Measurements from ENCODE around the gene RMND1. TPM values are rescaled to one million over a fixed set of nuclear protein-coding genes. Genes with fewer than 3 reads are reported as not detected.

Gene RMND1
- total RNA-seq, 1 experiment from 2014 or later: 27.0 TPM

GRCh38 chr6:151391471-151392413, 60.2 kb downstream of the RMND1 start, which contains the start of gene ZBTB2:
TSS of gene ZBTB2 (minus strand) at chr6:151391559. CDS start at chr6:151373637, 17,922 bp downstream.
- Mint-ChIP-seq H3K36me3 (ENCODE audit: insufficient read depth in 1 of 3, low read depth in 3 of 3) (peaks cover 14 to 29% (median 16%) of the 10 kb centered on the region in 3 experiments; a peak in 6 of 7 replicates), H3K9me3 (no peaks in the 10 kb centered on the region), H3K4me3 (peak within 1 kb of the TSS; percentile 92 to 93), H3K4me1 (peaks cover 32 to 40% of the 10 kb centered on the region in 2 experiments), H3K27ac (peak within 1 kb of the TSS; percentile 94 to 100 (median 98)), H3K27me3 (ENCODE audit: low read depth) (no peaks in the 10 kb centered on the region)
- no peak within 1 kb of the TSS for H2BK120ac ChIP-seq (ENCODE audit: low read depth, low read length, poor library complexity, severe bottlenecking)
- H3K56ac ChIP-seq (ENCODE audit: insufficient read length, low read depth, low read length): no peak within 1 kb of the TSS
- no peaks in the 10 kb centered on the region for H3K9me3 ChIP-seq (ENCODE audit: control insufficient read depth, low read depth, low read length)
- no peak within 1 kb of the TSS for H4K91ac ChIP-seq (ENCODE audit: insufficient read length, low read depth, low read length)
- peaks cover 36% of the 10 kb centered on the region for H3K79me2 ChIP-seq (ENCODE audit: insufficient read depth, low read length)
- peaks cover 8% of the 10 kb centered on the region for H3K23me2 ChIP-seq (ENCODE audit: insufficient read length, low read depth, low read length, poor library complexity, severe bottlenecking)
- H3K14ac ChIP-seq (ENCODE audit: insufficient read depth, low read length): peak within 1 kb of the TSS; percentile 95
- peak within 1 kb of the TSS; percentile 78 for H3K27ac ChIP-seq (ENCODE audit: insufficient read length, low read depth, low read length)
- H2BK5ac ChIP-seq (ENCODE audit: insufficient read length, low read length): no peak within 1 kb of the TSS
- no peak within 1 kb of the TSS for H4K5ac ChIP-seq (ENCODE audit: insufficient read length, low read depth, low read length)
- peaks cover 3% of the 10 kb centered on the region for H3K79me1 ChIP-seq (ENCODE audit: insufficient read depth, low read depth, low read length, poor library complexity, severe bottlenecking)
- H2BK12ac ChIP-seq (ENCODE audit: insufficient read length, low read depth, low read length): no peak within 1 kb of the TSS
- no peak within 1 kb of the TSS for H3K23ac ChIP-seq (ENCODE audit: insufficient read length, low read depth, low read length)
- no peak within 1 kb of the TSS for H4K8ac ChIP-seq (replicated peaks; ENCODE audit: insufficient read length, low read depth, low read length)
- H3K27me3 ChIP-seq (ENCODE audit: insufficient read depth, low read length): no peaks in the 10 kb centered on the region
- peak within 1 kb of the TSS; percentile 97 for H3K9ac ChIP-seq (ENCODE audit: extremely low read depth, insufficient read length, low read length)
- H3T11ph ChIP-seq (ENCODE audit: low read length): no peak within 1 kb of the TSS
- no peak for TF ChIP-seq CTCF (conservative IDR thresholded peaks at IDR 0.05)
- H2BK20ac ChIP-seq (ENCODE audit: low read depth, low read length, poor library complexity, severe bottlenecking): no peak within 1 kb of the TSS
- H3K4me1 ChIP-seq (ENCODE audit: insufficient read depth, low read length): peaks cover 2% of the 10 kb centered on the region; the same call in 1 of the 2 replicates
- no peak within 1 kb of the TSS for H2AFZ ChIP-seq (ENCODE audit: low read length)
- no peaks in the 10 kb centered on the region for H4K20me1 ChIP-seq (ENCODE audit: control insufficient read depth, insufficient read depth, insufficient read length)
- WGBS (ENCODE audit: extremely low coverage, insufficient read length, low lambda C conversion rate): no CpG with 5 or more reads among the region's 57 CpGs
- no peak within 1 kb of the TSS for H2BK15ac ChIP-seq (ENCODE audit: low read depth, low read length)
- peak within 1 kb of the TSS; percentile 76 for H3K4me2 ChIP-seq (ENCODE audit: insufficient read depth, insufficient read length, low read length)
- no peak within 1 kb of the TSS for H2AK5ac ChIP-seq (ENCODE audit: insufficient read length, low read length)
- H3K4ac ChIP-seq (ENCODE audit: low read depth, low read length): peak within 1 kb of the TSS; percentile 94; the same call in 1 of the 2 replicates
- peak; percentile 80 for DNase-seq
- H3K18ac ChIP-seq (ENCODE audit: insufficient read length, low read depth, low read length): peak within 1 kb of the TSS; percentile 91

Data from H9 (cell line).